CD8-positive, alpha-beta memory T cell (primary cell): Measurements from ENCODE around the gene CTDNEP1. TPM values are rescaled to one million over a fixed set of nuclear protein-coding genes. Genes with fewer than 3 reads are reported as not detected.

Experiments used
- CTCF ChIA-PET: fragments of 350-600 bp; sonication (Branson Sonifier 250); formaldehyde crosslinking; loops from one replicate; lab custom pipeline; 2021; ENCODE audit warnings: antibody characterized with exemption; lab: Charles Lee
- POLR2A ChIA-PET: fragments of 350-600 bp; sonication (Branson Sonifier 250); formaldehyde crosslinking; loops from one replicate; lab custom pipeline; 2021; ENCODE audit warnings: antibody characterized with exemption; lab: Charles Lee
- DNase-seq, 5 donors: peaks; one replicate each; pipeline versions ENCODE4 v3.0.0 to v3.0.0-alpha.2; 2020 to 2022; ENCODE audit warnings: mixed read lengths in 1 of 5
- H3K27ac ChIP-seq: one replicate; pipeline ENCODE4 v1.7.0; 2013; ENCODE audit warnings: low read depth, mild to moderate bottlenecking, low read length, moderate library complexity
- H3K27me3 ChIP-seq: 2 replicates; pipeline ENCODE4 v1.7.0; 2013; ENCODE audit warnings: low read length, mild to moderate bottlenecking; ENCODE audit not compliant: insufficient read depth, poor library complexity, severe bottlenecking
- H3K36me3 ChIP-seq: 2 replicates; pipeline ENCODE4 v1.7.0; 2013; ENCODE audit warnings: mild to moderate bottlenecking, low read length, moderate library complexity; ENCODE audit not compliant: insufficient read depth
- H3K4me1 ChIP-seq: 2 replicates; pipeline ENCODE4 v1.7.0; 2013; ENCODE audit warnings: mild to moderate bottlenecking, low read length, moderate library complexity; ENCODE audit not compliant: insufficient read depth
- H3K4me3 ChIP-seq: 2 replicates; pipeline ENCODE4 v1.7.0; 2013; ENCODE audit warnings: mild to moderate bottlenecking, low read length
- H3K9me3 ChIP-seq: 2 replicates; pipeline ENCODE4 v1.7.0; 2013; ENCODE audit warnings: mild to moderate bottlenecking, low read length
- H3K27ac Mint-ChIP-seq, 8 donors: one replicate each; pipeline ENCODE4 v1.8.0; 2020 to 2021; ENCODE audit warnings: mixed read lengths in 8 of 8, mild to moderate bottlenecking in 6 of 8, inconsistent platforms in 3 of 8, moderate library complexity in 3 of 8
- H3K27me3 Mint-ChIP-seq, 2 donors: one replicate each; pipeline ENCODE4 v1.8.0; 2020 to 2021; ENCODE audit warnings: mixed read lengths in 2 of 2, mild to moderate bottlenecking in 1 of 2, moderate library complexity in 1 of 2
- H3K36me3 Mint-ChIP-seq, 3 donors: one replicate each; pipeline ENCODE4 v1.8.0; 2020 to 2021; ENCODE audit warnings: mixed read lengths in 3 of 3, inconsistent platforms in 1 of 3, mild to moderate bottlenecking in 1 of 3
- H3K4me1 Mint-ChIP-seq, 3 donors: one replicate each; pipeline ENCODE4 v1.8.0; 2020 to 2021; ENCODE audit warnings: mixed read lengths in 3 of 3, inconsistent platforms in 1 of 3, mild to moderate bottlenecking in 1 of 3
- H3K4me3 Mint-ChIP-seq, 7 donors: one replicate each; pipeline ENCODE4 v1.8.0; 2020 to 2021; ENCODE audit warnings: mixed read lengths in 7 of 7, mild to moderate bottlenecking in 6 of 7, moderate library complexity in 4 of 7, inconsistent platforms in 2 of 7
- H3K9me3 Mint-ChIP-seq, 5 donors: one replicate each; pipeline ENCODE4 v1.8.0; 2020 to 2022; ENCODE audit warnings: mixed read lengths in 5 of 5, mild to moderate bottlenecking in 3 of 5, moderate library complexity in 2 of 5, inconsistent platforms in 1 of 5
- polyA plus RNA-seq: library from polyadenylated mRNA; unstranded; fragments of 300-500 nt; fragmentation: Illumina TruSeq; gene quantifications from one replicate; pipeline ENCODE4 v1.2.3, GENCODE V29; 2021
- total RNA-seq, 2 experiments: library from RNA; stranded (reverse); gene quantifications; one replicate each; pipeline ENCODE4 v1.2.3, GENCODE V29; 2021

Gene CTDNEP1
- total and polyA plus RNA-seq, 3 experiments from 2014 or later = 57.1 to 240 (median 224) TPM

DNA sequence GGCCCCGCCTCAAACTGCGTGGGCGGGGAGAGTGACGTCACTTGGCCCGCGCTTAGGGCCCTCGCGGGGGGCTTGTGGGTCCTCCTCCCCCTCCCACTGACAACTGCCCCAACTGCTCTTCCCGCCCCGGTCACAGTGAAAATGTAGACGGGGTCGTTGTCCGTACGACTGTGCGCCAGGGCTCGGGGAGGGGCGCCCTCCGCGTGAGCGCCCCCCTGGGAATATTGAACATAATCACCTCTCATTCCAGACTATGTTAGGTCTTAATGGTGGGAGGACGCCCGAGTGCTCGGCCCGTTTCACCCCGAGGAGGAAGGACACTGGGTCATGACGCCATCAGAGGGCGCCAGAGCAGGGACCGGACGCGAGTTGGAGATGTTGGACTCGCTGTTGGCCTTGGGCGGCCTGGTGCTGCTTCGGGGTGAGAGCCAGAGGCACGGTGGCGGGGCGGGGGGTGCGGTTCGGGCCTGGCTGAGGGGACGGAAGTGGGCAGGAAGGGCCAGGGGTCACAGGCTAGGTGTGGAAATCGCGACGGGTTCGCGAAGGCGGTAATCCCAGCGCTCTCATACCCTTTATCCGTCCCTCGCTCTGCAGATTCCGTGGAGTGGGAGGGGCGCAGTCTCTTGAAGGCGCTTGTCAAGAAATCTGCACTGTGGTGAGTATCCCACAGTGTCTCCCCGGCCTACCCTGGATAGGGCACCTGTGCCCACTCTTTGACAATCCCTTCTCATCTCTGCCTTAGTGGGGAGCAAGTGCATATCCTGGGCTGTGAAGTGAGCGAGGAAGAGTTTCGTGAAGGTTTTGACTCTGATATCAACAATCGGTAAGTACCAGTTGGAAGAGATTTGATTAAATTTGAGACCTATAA, 876 bp upstream of the CTDNEP1 start, which contains the start of gene ELP5:
Gene ELP5, plus strand, starts transcription at position 40 of the 868 bp plus-strand sequence. Its CDS starts 336 bp downstream, at position 376.
- ChIA-PET POLR2A (interaction anchor here (1.3 to 2.5 kb wide), 2 partner anchors 10 to 13 kb away, joined by 13 to 16 read pairs; partner anchors contain the start of genes GABARAP and PHF23), CTCF (interaction anchor here (1.1 kb wide), 1 partner anchor 14 kb away, joined by 4 read pairs; no protein-coding TSS in a partner anchor)
- Mint-ChIP-seq H3K27me3 (peaks cover 0 to 2% of the 10 kb centered on the region in 2 donors), H3K27ac (peak within 1 kb of the TSS; percentile 97 to 100 (median 99)), H3K36me3 (peaks cover 3 to 52% (median 7%) of the 10 kb centered on the region in 3 donors), H3K4me1 (peaks cover 38 to 55% (median 41%) of the 10 kb centered on the region in 3 donors), H3K9me3 (no peaks in the 10 kb centered on the region), H3K4me3 (peak within 1 kb of the TSS; percentile 94 to 98 (median 96))
- peaks cover 10% of the 10 kb centered on the region for H3K36me3 ChIP-seq
- peak within 1 kb of the TSS; percentile 97 for H3K27ac ChIP-seq
- H3K4me3 ChIP-seq = peak within 1 kb of the TSS; percentile 85
- no peaks in the 10 kb centered on the region for H3K27me3 ChIP-seq
- no peaks in the 10 kb centered on the region for H3K9me3 ChIP-seq
- peaks cover 33% of the 10 kb centered on the region for H3K4me1 ChIP-seq
- DNase-seq = peak; percentile 82 to 99 (median 87)

DNA sequence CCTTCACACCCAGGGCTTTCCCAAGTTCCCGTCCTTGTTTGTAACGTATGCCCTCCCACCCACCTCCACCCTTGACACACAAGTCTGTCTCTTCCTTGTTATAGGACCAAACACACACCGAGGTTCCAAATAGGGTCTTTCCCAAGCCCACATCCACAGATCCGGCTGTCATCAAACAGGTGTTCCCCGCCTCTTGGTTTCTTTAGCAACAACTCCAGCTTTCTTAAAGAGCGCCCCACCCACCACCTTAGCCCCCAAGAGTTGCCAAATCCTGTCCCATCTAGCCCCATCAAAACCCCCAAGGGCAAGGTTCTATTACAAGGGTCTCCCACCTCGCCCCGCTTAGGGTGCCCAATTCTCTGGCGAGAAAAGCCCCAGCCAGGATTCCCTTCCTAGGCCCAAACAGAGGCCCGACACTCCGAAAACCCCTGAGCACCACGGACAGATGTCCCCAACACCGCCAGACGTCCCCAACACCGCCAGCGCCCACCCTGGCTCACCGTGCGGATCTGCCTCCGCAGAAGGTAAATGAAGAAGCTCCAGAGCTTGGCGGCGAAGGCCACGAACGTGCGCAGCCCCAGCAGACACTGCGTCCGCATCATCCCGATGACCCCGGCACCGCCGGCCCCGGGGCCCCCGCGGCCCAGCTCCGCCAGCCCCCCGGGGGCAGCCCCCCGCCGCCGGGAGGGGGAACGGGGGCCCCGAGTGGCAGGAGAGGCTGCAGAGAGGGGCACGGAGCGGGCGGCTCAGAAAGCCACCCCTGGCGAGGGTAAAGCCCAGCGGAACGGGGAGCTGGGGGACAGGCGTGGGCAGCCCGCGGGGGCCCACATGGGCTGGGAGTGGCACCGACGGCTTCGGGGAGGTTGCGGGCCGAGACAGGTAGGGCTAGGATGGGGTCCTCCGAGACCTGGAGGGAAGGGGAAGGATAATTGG, 573 bp downstream of the CTDNEP1 start:
- H3K4me1 ChIP-seq = peaks cover 33% of the 10 kb centered on the region
- H3K9me3 ChIP-seq = no peaks in the 10 kb centered on the region
- H3K27ac ChIP-seq = peak overlapping the region; percentile 97
- peaks cover 0 to 2% of the 10 kb centered on the region in 2 donors for H3K27me3 Mint-ChIP-seq
- peaks cover 41 to 55% (median 46%) of the 10 kb centered on the region in 3 donors for H3K4me1 Mint-ChIP-seq
- ChIA-PET CTCF (interaction anchor here (1.1 to 1.2 kb wide), 2 partner anchors 8 to 13 kb away, joined by 4 to 6 read pairs; partner anchors contain the start of gene GABARAP), POLR2A (interaction anchor here (0.7 to 2.5 kb wide), 5 partner anchors 8 to 868 kb away, joined by 3 to 16 read pairs (median 6); partner anchors contain the start of genes DVL2, GABARAP and PHF23)
- peak overlapping the region; percentile 94 to 98 (median 96) for H3K4me3 Mint-ChIP-seq
- H3K4me3 ChIP-seq = peak overlapping the region; percentile 68
- DNase-seq = peak in 2 of 5 donors; percentile 10 to 35
- peaks cover 23% of the 10 kb centered on the region for H3K36me3 ChIP-seq
- no peaks in the 10 kb centered on the region for H3K27me3 ChIP-seq
- no peaks in the 10 kb centered on the region for H3K9me3 Mint-ChIP-seq
- H3K36me3 Mint-ChIP-seq = peaks cover 0 to 51% (median 14%) of the 10 kb centered on the region in 3 donors
- peak overlapping the region; percentile 86 to 100 (median 96) for H3K27ac Mint-ChIP-seq

DNA sequence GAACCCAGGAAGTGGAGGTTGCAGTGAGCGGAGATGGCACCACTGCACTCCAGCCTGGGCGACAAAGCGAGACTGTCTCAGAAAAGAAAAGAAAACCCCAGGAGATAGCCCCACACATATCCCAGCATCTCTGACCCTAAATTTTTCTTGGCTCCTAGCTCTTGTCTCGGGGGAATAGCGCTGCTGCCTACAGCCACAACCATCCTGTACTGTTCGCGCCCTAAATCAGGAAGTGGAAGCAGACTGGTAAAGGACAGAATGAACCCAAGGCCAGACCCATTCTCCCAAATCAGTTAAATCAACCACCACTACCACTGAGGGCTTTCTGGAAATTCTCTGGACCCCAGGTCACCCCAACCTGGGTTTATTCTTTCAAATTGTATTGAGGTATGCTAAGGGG, 1.7 kb downstream of the CTDNEP1 start:
- Histone ChIP-seq H3K4me1 (peaks cover 33% of the 10 kb centered on the region), H3K27ac (peak overlapping the region; percentile 97), H3K4me3 (peak overlapping the region; percentile 68), H3K9me3 (no peaks in the 10 kb centered on the region), H3K36me3 (peaks cover 24% of the 10 kb centered on the region), H3K27me3 (no peaks in the 10 kb centered on the region)
- Mint-ChIP-seq H3K9me3 (no peaks in the 10 kb centered on the region), H3K4me3 (peak overlapping the region; percentile 70 to 98 (median 93)), H3K4me1 (peaks cover 41 to 55% (median 46%) of the 10 kb centered on the region in 3 donors), H3K27ac (peak overlapping the region in 6 of 8 donors; percentile 46 to 96 (median 96)), H3K27me3 (peaks cover 0 to 2% of the 10 kb centered on the region in 2 donors), H3K36me3 (peaks cover 0 to 50% (median 14%) of the 10 kb centered on the region in 3 donors)
- CTCF ChIA-PET = interaction anchor here (1.0 to 1.9 kb wide), 2 partner anchors 10 to 47 kb away, joined by 3 to 5 read pairs; no protein-coding TSS in a partner anchor
- no peak for DNase-seq
- POLR2A ChIA-PET = interaction anchor here (2.5 kb wide), 1 partner anchor 10 kb away, joined by 16 read pairs; the partner anchor contains the start of gene PHF23

DNA sequence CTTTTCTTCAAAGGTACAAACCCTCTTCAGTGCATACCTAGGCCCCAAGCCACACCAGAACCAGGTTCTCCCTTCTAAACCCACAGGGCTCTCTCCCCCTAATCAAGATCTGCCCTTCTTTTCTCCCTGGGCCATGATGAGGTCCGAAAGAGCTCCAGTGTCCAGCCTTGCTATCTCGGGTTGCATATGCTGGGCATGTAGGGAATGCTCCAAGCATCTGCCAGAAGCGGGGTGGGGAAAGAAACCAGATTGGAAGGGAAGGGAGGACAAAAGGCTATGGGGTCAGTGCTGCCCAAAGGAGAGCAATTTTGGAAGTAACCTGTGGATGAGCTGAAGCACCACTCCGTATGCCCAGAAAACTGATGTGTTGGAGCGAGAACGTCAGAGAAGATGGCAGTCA, 2.3 kb downstream of the CTDNEP1 start:
- ChIA-PET POLR2A (no interaction called here), CTCF (interaction anchor here (1.0 to 1.9 kb wide), 2 partner anchors 9 to 47 kb away, joined by 3 to 5 read pairs; no protein-coding TSS in a partner anchor)
- Mint-ChIP-seq H3K4me3 (peak overlapping the region; percentile 66 to 95 (median 93)), H3K9me3 (no peaks in the 10 kb centered on the region), H3K4me1 (peaks cover 41 to 51% (median 46%) of the 10 kb centered on the region in 3 donors), H3K27me3 (peaks cover 0 to 2% of the 10 kb centered on the region in 2 donors), H3K36me3 (peaks cover 0 to 50% (median 18%) of the 10 kb centered on the region in 3 donors), H3K27ac (peak overlapping the region in 2 of 8 donors; percentile 76 to 91)
- H3K27me3 ChIP-seq = no peaks in the 10 kb centered on the region
- H3K4me1 ChIP-seq = peaks cover 33% of the 10 kb centered on the region
- DNase-seq = no peak
- H3K36me3 ChIP-seq = peaks cover 26% of the 10 kb centered on the region
- no peaks in the 10 kb centered on the region for H3K9me3 ChIP-seq
- H3K27ac ChIP-seq = no peak overlapping the region
- H3K4me3 ChIP-seq = no peak overlapping the region

DNA sequence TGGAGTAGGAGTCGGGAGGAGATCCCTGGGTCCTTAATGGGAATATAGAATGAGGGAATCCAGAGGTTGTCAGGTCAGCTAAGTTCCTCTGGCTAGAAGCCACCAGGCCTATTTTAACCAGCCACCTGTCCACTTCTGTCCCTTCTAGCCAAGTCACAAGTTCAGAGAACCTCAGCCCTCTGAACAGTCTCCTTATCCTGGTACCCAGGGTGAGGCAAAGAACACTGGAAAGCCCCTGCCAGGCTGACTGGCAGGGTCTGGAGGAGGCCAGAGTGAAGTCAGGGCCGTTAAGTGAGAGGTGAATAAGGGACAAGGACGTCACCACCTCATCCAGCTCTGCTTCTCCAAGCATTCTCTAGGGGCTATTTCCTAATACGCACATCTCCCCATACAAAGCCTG, 2.7 kb downstream of the CTDNEP1 start:
- H3K27ac ChIP-seq = no peak overlapping the region
- H3K36me3 Mint-ChIP-seq = peaks cover 0 to 50% (median 16%) of the 10 kb centered on the region in 3 donors
- no peak for DNase-seq
- no peaks in the 10 kb centered on the region for H3K27me3 ChIP-seq
- peak overlapping the region; percentile 37 to 95 (median 93) for H3K4me3 Mint-ChIP-seq
- ChIA-PET POLR2A (no interaction called here), CTCF (interaction anchor here (1.9 kb wide), 1 partner anchor 9 kb away, joined by 5 read pairs; no protein-coding TSS in a partner anchor)
- peak overlapping the region in 3 of 8 donors; percentile 35 to 91 (median 63) for H3K27ac Mint-ChIP-seq
- no peaks in the 10 kb centered on the region for H3K9me3 Mint-ChIP-seq
- no peaks in the 10 kb centered on the region for H3K9me3 ChIP-seq
- H3K4me1 ChIP-seq = peaks cover 33% of the 10 kb centered on the region
- peaks cover 39 to 47% (median 46%) of the 10 kb centered on the region in 3 donors for H3K4me1 Mint-ChIP-seq
- H3K36me3 ChIP-seq = peaks cover 25% of the 10 kb centered on the region
- peaks cover 0 to 2% of the 10 kb centered on the region in 2 donors for H3K27me3 Mint-ChIP-seq
- no peak overlapping the region for H3K4me3 ChIP-seq

DNA sequence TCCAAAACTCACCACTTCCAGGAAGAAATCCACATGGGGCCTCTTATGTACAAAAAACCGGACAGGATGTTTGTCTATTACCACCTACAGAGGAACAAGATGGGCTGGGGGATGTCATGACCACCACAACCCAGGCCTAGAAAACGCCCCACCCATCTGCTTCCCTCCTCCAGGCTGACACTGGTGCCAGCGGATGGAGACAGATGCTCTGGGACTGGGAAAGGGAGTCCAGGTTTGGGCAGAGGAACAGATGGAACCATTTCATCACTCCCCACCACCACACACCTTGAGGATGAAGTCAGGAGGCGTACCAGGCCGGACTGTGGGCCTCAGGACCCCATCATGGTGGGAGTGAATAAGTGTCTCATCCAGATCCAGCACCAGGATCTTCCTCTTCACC, 4.8 kb downstream of the CTDNEP1 start:
- no peak overlapping the region for H3K4me3 ChIP-seq
- H3K9me3 ChIP-seq = no peaks in the 10 kb centered on the region
- Mint-ChIP-seq H3K4me1 (peaks cover 40 to 48% (median 44%) of the 10 kb centered on the region in 3 donors), H3K4me3 (peak overlapping the region in 3 of 7 donors; percentile 27 to 64 (median 34)), H3K27ac (peak overlapping the region in 4 of 8 donors; percentile 32 to 95 (median 76)), H3K27me3 (peaks cover 0 to 7% of the 10 kb centered on the region in 2 donors), H3K36me3 (peaks cover 0 to 49% (median 14%) of the 10 kb centered on the region in 3 donors), H3K9me3 (peaks cover 0 to 3% (median 0%) of the 10 kb centered on the region in 5 donors)
- peaks cover 25% of the 10 kb centered on the region for H3K36me3 ChIP-seq
- ChIA-PET CTCF (interaction anchor here (1.6 kb wide), 1 partner anchor 27 kb away, joined by 4 read pairs; the partner anchor contains the start of genes ACADVL and DLG4), POLR2A (no interaction called here)
- no peak for DNase-seq
- H3K4me1 ChIP-seq = peaks cover 31% of the 10 kb centered on the region
- H3K27ac ChIP-seq = no peak overlapping the region
- H3K27me3 ChIP-seq = no peaks in the 10 kb centered on the region
